ENCODE data around the gene PIK3C3. TPM values are rescaled to one million over a fixed set of nuclear protein-coding genes. Genes with fewer than 3 reads are reported as not detected.

PIK3C3 gene
- total and polyA plus RNA-seq, 8 donors: 19.7 to 99.5 (median 36.3) TPM

- no peaks in the 10 kb centered on the region for H3K4me1 ChIP-seq
- H3K27me3 ChIP-seq: no peaks in the 10 kb centered on the region
- peaks cover 15 to 86% (median 83%) of the 10 kb centered on the region in 4 donors for H3K36me3 ChIP-seq
- TF ChIP-seq POLR2A (IDR thresholded peaks at IDR 0.05): no peak
- no peak for TF ChIP-seq EP300 (IDR thresholded peaks at IDR 0.05)
- no peak for TF ChIP-seq CTCF (IDR thresholded peaks at IDR 0.05)
- TF ChIP-seq POLR2AphosphoS5 (IDR thresholded peaks at IDR 0.05): no peak
- intact Hi-C loops (cut with DNase I; ENCODE audit: low total_unique reads): no loop called here
- H3K27ac ChIP-seq: no peak overlapping the region
- DNase-seq: no peak
- H3K4me3 ChIP-seq: no peak overlapping the region
- H3K9me3 ChIP-seq: no peaks in the 10 kb centered on the region
Measured at GRCh38 chr18:42069036-42069435, 114.0 kb downstream of the PIK3C3 start.

GRCh38 chr18:42072407-42072806, 117.4 kb downstream of the PIK3C3 start:
- Histone ChIP-seq H3K4me3 (no peak overlapping the region), H3K9me3 (no peaks in the 10 kb centered on the region), H3K27ac (no peak overlapping the region), H3K36me3 (peaks cover 12 to 76% (median 69%) of the 10 kb centered on the region in 4 donors), H3K27me3 (no peaks in the 10 kb centered on the region), H3K4me1 (no peaks in the 10 kb centered on the region)
- DNase-seq: no peak
- intact Hi-C loops (cut with DNase I; ENCODE audit: low total_unique reads): no loop called here
- TF ChIP-seq CTCF (IDR thresholded peaks at IDR 0.05) (no peak), POLR2A (IDR thresholded peaks at IDR 0.05) (no peak), POLR2AphosphoS5 (IDR thresholded peaks at IDR 0.05) (no peak)
- WGBS, 5 donors: 83 to 100% (median 97%) methylated on average over 4 of the region's 4 CpGs

- WGBS, 5 donors: 85 to 89% (median 88%) methylated on average over 3 of the region's 3 CpGs
- H3K9me3 ChIP-seq: no peaks in the 10 kb centered on the region
- peaks cover 7 to 72% (median 66%) of the 10 kb centered on the region in 4 donors for H3K36me3 ChIP-seq
- DNase-seq: no peak
- H3K27ac ChIP-seq: no peak overlapping the region
- TF ChIP-seq POLR2A (IDR thresholded peaks at IDR 0.05): no peak
- TF ChIP-seq POLR2AphosphoS5 (IDR thresholded peaks at IDR 0.05): no peak
- no peak for TF ChIP-seq EP300 (IDR thresholded peaks at IDR 0.05)
- TF ChIP-seq CTCF (IDR thresholded peaks at IDR 0.05): no peak
- intact Hi-C loops (cut with DNase I; ENCODE audit: low total_unique reads): no loop called here
- no peaks in the 10 kb centered on the region for H3K4me1 ChIP-seq
- H3K4me3 ChIP-seq: no peak overlapping the region
- H3K27me3 ChIP-seq: no peaks in the 10 kb centered on the region
Measured at GRCh38 chr18:42074704-42075103, 119.7 kb downstream of the PIK3C3 start.

- WGBS, 5 donors: 61 to 73% (median 68%) methylated on average over 2 of the region's 2 CpGs
- H3K27me3 ChIP-seq: no peaks in the 10 kb centered on the region
- H3K4me3 ChIP-seq: no peak overlapping the region
- intact Hi-C loops (cut with DNase I; ENCODE audit: low total_unique reads): no loop called here
- H3K36me3 ChIP-seq: peaks cover 7 to 77% (median 62%) of the 10 kb centered on the region in 4 donors
- H3K27ac ChIP-seq: no peak overlapping the region
- H3K4me1 ChIP-seq: no peaks in the 10 kb centered on the region
- no peak for DNase-seq
- no peaks in the 10 kb centered on the region for H3K9me3 ChIP-seq
- no peak for TF ChIP-seq CTCF (IDR thresholded peaks at IDR 0.05)
Measured at GRCh38 chr18:42078711-42079110, 123.7 kb downstream of the PIK3C3 start.
